ENCODE results near the gene FLNC.

Gene FLNC

DNA sequence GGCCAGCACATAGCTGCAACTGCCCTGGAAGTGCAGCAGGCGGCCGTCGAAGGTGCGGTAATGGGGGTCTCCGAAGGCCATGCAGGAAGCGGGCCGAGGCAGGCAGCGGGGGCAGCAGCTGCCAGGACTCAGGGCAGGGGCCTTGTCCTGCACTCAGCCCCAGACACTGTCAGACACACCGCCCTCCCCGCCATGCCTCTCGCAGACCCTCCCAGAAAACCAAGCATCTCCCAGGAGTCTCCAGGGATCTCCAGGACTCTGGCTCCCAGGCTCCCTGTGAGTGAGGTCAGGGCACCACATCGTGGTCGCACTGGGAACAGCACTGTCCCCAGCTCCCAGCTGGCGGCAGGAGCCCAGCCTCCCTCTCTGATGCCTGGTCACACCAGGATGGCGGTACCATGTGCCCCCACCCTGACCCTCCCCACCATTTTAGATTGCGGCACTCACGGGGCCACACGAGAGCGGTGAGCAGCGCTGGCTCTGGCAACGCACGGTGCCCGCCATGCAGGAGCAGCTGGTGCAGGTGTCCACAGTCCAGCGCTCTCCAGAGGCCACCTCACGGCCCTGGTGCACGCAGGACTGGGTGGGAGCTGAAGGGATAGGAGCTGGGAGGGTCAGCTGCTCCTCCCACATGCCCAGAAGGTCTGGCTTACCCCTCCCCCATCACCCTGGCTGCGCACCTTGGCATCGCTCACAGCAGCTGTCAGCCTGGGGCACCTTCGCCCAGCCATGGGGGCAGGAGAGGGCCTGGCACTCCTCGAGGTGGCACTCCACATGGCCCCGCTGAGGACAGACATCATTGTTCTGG, 49.9 kb downstream of the FLNC start:
- DNase-seq: peak; percentile 52 to 72 (median 64)

DNA sequence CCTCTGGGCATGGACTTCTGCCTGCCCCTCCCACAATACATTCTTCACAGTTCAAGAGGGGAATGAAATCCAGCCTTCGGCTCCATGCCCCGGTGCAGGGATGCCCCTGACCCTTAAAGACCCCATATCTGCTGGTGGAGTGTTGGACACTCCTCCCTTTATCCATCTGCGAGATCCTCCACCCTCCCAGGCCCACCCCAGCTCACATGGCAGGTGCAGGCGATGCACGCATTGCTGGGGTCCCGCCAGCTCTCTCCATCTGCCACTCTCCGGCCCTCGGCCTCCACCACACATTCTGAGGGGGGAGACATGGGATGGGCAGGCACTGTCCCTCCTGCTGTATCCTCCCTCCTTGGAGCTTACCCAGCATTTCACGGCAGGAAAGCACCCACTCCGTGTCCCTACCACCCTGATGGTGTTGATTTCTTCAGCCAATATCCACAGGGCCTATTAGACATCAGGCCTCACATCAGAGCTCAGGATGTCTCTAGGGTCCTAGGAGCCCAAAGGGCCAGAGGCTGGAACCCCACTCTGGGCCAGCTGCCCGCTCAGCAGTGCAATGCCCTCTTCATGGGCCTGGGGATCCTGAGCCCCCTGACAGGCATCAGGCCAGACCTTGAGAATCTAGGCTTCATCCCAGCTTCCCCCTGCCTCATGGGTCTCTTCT, 50.7 kb downstream of the FLNC start:
- no peak for DNase-seq

DNA sequence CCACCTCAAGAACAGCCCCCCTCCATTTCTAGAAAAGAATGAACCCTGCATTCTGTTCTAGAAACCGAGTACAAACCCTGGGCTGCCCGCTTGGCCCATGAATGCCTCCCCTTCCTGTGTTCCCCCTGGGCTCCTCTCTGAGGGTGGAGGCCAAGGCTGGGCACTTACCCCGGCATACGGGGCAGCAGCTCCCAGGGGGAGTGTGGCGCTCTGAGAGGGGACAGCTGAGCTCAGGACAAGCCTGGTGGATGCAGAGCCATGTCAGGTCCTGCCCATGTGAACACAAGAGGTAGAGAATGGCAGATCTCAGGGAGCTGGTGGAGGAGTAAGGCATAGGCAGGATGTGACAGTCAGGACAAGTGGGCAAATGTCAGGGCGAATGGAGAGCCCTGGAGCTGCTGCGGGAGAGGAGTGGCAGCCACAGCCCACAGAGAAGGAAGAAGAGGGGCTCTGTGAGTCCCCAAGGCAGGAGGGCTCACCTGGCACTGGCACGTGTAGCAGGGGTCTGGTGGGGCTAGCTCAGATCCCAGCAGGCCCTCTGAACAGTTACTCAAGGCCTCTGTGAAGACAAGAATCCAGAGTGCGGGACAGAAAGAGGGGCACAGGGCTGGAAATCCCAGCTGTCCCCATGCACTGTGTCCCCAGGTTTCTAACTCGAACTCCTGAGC, 51.4 kb downstream of the FLNC start:
- DNase-seq: no peak

DNA sequence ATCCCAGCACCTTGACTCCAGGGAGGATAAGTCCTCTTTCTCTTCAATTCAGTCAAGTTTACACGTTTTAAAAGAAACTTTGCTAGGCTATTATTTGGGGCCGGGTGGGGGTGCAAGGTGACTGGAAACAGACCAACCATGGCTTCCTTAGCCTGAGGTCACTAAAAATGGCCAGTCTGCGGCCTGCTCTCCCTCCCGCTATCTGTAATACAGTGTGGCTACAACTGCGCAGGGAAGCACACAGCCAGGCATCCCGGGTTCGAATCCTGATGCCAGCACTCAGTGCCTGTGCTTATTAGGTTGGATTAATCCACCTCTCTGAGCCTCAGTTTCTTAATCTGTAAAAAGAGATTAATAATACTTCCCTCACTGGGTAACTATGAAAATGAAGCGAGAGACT, 51.9 kb downstream of the FLNC start:
- no peak for DNase-seq

DNA sequence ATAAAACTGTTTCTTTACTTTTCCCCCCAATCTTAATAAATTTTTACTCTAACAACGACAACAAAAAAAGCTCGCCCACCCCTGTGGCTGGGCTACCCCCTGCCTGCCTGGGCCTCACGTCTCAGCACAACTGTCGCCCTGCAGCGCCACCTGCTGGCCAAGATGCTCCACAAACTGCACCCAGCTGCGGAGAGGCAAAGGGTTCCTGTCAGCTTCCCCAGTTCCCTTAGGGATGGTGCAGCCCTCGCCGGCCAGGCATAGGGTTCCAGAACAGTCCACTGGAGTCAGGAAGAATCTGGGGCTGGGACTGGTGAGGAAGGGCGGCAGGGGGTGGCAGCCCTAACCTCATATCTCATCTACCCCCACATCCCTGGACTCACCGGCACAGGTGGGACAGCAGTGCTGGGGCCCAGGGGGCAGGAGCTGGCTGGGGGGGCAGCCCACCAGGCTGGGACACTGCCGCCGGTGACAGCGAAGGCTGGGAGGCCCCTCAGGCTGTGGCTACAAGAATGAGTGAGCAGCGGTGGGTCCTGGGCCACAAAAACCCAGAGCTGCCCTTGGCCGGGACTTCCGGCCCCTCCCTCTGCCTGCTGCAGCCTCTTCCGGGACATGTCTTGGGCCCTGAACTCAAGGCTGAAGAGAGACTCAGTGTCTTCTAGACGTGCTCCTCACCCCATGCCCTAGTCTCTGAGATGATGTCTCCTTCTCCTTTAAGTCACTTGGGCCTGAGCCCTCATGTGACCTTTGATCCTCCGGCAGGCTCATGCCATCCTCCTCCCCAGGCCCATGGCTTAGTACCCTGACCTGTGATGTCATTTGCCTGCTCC, 53.6 kb downstream of the FLNC start:
- DNase-seq: peak; percentile 87 to 95 (median 93)

DNA sequence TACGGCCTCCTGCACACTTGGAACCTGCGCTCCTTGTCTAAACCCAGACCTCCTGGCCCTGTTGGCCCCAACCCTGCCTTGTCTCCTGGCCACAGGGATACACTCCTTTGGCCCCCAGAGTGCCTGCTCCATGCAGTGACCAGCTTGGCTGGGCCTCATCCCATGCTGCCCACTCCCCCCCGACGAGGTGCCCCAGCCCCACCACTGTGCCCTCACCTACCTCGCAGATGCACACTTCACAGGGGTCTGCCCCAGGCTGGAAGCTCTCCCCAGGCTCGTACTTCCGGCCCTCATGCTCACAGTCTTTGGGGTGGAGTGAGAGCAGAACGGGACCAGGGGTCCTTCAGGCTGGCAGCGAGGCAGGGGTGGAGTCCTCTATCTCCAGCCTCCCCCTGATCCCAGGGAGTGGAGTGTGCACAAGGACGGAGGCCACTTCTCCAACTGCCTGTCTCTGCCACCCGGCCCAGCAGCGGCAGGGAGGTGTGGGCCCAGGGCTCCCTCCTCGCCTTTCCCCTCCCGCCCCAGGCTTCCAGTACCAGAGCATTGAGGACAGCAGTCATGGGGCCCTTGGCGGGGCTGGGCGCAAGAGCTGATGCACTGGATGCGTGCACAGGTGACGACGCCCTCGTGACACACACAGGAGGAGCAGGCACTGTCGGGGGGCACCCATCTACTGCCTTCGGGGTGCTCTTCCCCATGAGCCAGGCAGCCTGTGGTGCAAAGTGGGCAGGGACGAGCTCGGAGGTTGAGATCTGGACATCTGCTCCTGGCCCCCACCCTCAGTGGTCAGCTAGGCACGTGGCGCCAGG, 54.6 kb downstream of the FLNC start:
- DNase-seq: no peak

DNA sequence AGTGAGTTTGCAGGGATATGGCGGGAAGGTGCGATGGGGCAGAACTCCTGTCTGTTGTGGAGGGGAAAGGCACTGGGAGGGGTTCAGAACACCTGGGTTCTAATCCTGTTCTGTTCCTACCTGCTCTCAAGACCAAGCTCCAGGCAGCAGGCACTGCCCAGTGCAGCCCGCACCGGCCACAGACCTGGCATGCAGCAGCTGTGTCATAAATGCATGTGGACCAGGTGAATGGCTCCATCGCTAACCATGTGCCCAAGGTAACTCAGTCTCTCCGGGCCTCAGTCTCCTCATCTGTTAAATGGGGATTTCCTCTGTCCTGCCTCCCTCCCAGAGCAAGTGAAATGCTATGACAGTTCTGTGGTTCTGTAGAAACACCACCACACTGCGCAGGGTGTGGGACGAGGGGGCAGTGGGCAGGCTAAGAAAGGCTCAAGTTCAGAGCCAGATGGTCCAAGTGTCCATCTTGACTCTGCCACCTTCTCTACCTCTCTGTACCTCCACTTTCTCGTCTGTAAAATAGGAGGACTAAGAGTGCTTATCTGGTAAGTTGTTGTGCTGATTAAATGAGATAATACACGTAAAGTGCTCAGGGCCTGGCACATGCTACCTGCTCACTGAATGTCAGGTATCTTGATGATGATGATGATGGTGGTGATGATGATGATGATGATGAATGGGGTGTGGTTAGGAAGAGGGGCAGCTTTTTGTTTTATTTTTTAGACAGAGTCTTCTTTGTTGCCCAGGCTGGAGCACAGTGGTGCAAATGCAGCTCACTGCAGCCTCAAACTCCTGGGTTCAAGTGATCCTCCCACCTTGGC, 55.4 kb downstream of the FLNC start:
- no peak for DNase-seq

DNA sequence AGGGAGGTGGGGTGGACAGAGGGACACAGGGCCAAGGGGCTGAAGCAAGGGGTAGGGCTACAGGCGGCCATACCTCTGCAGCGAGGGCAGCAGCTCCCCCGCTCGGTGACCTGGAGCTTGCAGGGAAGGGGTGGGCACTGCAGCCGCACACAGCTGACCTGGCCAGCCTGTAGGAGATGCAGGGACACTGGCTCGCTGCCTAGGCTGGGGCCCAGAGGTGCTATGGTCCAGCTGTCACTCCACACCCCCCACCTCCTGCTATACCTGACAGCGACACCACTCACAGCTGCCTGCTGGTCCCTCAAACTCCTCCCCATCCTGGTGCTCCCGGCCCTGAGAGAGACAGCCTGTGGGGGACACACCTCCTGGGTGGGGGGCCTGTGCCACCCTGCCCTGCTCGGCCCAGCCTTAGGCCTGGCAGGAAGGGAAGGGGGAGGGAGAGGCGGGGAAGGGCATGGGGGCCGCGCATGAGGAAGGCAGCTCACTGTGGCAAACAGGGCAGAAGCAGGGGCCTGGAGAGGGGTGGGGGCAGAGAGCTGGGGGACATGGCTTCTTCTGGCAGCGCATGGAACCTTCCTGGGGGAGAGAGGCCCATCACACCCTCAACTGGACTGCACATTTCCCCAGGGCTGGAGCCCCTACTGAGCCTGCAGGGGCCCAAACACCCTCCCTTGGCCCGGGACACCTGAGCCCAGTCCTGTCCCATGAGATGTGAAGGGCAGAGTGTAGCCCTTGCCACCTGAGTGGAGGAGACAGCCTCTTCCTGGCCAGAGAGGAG, 56.4 kb downstream of the FLNC start:
- no peak for DNase-seq

DNA sequence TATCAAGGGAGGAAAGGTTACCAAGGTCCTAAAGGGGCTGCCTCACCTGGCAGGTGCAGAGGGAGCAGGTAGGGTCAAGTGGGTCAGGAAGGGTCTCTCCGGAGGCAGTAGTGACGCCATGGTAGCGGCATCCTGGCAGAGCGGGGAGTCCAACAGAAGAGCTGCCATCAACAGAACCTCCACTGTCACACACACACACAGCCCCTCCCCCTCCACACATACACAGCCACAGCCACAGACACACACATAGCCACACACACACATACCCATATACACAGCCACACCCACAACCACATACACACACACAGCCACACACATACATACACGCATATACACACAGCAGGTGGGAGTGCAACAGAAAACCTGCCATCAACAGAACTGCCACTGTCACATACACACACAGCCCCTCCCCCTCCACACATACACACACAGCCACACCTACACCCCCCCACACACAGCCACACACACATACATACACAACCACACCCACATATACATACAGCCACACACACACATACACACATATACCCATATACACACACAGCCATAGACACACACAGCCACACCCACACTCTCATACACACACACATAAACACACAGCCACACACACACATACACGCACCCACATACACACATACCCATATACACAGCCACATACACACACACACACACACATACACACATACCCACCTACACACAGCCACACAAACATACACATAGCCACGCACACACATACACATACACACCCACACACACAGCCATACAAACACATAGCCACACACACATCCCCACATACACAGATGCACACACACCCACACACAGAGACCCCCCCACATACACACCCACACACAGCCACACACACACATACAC, 57.2 kb downstream of the FLNC start:
- no peak for DNase-seq

DNA sequence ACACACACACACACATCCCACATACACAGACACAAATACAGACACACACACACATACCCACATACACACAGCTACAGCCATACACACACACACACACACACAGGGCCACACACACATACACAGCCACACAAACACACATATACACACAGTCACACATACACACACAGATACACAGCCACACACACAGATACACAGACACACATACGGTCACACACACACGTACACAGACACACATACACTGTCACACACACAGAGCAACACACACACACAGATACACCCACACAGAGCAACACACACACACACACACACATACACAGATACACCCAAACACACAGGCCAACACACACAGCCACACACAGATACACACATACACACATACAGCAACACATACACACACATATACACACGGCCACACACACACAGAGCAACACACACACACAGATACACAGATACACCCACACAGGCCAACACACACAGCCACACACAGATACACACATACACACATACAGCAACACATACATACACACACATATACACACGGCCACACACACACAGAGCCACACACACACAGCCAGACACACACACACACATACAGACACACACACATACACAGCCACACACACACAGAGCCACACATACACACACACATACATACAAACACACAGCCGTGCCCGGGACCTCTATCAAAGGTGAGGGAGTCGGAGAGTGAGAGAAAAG, 58.0 kb downstream of the FLNC start:
- DNase-seq: no peak

DNA sequence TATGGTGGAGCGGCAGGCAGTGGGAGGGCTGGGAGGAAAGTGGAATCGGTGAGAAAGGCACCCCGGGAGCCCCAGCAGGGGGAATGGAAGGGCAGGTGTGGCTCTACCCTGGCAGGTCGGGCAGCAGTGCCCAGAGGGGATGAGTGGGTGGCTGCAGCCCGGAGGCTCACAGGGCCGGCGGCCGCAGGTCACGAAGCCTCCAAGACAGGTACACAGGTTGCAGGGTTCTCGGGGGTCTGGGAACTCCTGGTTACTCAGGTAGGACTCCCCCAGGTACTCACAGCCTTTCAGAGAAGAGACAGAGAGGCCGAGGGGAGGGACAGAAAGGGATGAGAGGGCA, 58.5 kb downstream of the FLNC start:
- DNase-seq: no peak

DNA sequence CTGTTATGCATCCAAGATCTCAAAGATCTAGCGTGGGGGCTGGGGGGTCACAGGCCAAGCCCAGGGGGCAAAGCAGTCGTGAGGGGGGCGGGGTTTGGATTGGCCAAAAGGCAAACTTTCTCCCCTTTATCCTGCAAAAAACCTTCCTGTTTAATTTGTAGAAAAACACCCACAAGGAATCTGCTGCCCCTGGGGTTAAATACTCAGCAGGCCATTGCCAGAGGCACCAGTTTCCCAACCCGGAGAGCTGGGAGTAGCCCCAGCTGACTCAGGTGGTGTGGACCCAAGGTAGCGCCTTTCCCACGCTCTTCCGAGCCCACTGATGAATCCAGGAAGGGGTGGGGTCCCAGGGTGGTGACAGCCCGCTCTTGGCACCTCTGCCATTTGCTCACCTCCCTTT, 58.9 kb downstream of the FLNC start:
- DNase-seq: no peak

DNA sequence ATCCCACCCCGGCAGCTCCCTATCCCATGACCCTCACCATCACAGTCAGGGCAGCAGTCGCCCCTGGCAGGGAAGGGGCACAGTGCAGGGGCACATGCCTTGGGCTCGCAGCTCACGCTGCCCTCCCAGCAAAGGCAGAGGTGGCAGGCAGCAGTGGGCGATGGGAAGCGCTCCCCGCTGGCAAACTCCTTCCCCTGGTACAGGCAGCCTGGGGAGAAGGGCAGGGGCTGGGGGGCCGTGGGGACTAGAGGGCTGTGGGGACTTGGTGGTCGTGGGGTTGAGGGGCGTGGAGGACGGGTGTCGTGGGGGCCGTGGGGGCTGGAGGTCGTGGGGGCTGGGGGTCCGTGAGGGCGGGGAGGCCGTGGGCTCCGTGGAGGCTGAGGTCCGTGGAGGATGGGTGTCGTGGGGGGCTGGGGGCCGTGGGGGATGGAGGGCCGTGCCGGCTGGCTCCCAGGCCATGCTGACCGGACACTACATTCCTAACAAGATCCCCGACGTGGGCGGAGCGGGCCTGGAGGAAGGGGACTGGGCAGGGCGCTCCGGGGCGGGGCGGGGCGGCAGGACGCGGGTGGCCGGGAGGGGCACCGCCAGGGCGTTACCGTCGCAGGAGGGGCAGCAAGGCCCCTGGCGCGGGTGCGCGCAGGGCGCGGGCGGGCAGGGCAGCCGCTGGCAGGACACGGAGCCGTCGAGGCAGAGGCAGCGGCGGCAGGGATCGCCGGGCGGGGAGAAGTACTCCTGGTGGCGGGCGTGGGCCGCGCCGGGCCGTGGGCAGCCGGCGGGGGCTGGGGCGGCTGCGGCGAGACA, 60.3 kb downstream of the FLNC start:
- DNase-seq: peak in 2 of 4 experiments; percentile 43 to 55

DNA sequence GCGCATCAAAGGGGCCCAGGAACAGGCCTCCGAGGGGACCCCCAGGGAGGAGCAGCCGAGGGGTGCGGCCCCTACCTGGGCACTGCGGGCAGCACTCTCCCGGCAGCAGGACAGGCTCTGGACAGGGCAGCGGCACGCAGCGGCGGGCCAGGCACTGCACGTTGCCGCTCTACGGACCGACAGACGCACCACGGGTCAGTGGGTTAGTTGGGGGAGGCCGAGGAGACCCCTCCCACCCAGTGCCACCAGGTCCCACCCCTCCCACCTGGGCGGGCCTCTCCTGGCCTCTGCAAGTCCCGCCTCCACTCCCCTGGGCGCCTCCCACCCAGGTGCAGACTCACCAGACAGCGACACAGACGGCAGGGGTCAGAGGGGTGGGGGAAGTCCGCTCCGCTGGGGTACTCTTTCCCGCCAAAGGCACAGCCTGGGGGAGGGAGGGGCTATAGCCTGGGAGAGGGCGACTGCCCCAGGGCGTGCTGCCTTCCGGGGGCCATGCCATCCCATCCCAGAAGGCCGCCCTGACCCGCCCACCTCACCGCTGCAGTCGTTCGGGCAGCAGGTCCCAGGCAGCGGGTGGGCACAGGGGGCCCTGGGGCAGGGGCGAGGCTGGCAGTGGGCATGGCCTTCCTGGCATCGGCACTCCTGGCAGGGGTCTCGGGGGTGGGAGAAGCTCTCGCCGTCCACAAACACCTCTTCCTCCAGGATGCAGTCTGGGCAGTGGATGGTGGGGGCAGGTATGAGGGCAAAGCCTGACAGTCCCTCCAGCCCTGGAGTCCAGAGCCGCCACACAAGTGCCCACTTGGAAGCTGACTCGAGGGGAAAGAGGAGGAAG, 61.1 kb downstream of the FLNC start:
- DNase-seq: no peak

DNA sequence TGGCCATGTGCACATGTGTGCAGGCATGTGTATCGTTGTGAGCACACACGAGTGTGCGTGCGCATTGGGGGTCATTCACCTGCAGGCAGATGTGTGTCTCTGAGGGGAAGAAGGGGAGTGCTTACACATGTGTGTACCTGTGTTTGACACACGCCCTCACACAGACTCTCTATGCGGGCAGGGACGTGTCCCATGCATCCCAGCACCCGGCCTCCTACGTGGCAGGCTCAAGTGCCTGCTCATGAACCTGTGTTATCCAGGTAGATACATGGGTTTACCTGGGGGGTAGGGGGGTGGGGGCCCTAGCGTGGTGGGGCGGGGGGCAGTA, 61.7 kb downstream of the FLNC start:
- DNase-seq: no peak

DNA sequence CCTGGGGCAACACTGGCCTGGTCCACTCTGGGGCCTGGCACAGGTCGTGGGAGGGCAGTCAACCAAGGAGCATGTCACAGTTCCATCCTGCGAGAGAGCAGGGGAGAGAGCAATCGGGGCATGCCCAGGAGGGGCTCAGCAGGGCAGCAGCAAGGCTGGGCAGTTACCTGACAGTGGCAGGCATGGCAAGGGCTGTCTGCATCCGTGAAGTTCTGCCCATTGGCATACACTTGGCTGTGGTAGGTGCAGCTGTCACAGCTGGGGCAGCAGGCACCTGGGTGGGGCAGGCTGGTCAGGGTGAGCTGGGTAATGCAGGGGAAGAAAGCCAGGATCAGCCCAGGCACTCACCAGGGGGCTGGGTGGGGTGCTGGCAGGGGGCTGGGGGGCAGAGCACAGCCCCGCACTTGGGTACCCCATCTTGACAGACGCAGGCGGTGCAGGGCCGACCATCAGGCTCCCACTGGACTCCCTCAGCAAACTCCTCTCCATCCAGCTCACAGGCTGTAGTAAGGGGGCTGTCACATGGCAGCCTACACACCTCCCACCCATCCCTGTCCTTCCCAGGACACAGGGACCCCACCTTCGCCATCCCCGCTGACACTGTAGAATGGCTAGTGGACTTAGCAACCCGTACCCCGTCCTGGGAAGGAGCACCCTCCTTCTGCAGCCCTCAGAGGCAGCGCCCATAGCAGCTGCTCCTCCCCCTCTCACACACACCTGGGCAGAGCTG, 62.5 kb downstream of the FLNC start:
- no peak for DNase-seq

All from suppressor macrophage (primary cell).